GM19455 (cell line): ENCODE results near the gene TMEM184A.

Experiments used
- ATAC-seq: cut with Tn5 transposase; IDR thresholded peaks from one replicate; pipeline ENCODE4 v1.9.1; 2021; ENCODE audit not compliant: unreplicated experiment

The TMEM184A gene

DNA sequence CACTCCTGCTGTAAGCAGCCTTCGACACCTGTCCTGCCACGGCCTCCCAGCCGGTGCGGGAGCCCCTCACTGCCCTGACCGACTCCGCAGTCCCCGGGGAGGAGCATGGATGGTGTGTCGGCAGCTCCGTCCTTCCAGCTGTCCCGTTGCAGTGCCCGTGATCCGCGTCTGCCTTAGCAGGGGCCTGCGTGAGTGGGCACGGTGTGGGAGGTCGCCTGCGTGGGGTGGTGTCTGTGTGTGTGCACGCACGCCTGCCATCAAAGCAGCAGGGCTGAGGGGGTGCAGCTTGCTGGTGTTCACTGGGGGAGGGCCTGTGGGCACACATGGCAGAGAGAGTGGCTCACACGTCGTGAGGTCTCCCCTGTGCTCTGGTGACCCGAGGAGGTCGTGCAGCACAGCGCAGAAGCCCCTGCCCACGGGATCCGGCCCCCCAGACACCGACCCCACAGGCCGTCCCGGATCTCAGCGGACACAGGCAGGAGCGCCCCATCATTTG lies 15.2 kb downstream of the TMEM184A start:
- ATAC-seq: no peak

DNA sequence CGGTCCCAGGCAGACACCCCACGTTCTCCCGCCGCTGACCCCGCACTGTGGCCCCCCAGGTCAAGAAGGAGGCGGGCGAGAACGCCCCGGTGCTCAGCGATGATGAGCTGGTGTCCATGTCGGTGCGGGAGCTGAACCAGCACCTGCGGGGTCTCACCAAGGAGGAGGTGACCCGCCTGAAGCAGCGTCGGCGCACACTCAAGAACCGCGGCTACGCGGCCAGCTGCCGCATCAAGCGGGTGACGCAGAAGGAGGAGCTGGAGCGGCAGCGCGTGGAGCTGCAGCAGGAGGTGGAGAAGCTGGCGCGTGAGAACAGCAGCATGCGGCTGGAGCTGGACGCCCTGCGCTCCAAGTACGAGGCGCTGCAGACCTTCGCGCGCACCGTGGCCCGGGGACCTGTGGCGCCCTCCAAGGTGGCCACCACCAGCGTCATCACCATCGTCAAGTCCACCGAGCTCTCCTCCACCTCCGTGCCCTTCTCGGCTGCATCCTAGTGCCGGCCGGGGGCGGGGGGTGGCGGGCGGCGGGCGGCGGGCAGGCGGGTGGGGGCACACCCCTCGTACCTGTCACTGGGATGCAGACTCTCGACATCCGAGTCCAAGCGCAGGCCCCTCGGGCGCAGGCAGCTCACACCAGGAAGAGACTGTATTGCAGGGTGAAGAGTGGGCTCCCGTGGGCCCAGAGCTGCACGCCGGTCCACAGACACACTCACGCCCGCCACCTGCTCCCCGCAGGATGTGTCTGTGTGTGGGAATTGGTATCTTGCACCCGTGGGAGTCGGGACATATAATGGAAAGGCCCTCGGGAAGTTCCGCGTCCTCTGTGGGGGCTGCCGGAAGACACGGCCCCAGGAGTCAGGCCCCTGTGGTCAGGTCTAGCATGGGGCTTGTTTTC lies 15.9 kb downstream of the TMEM184A start:
- no peak for ATAC-seq

DNA sequence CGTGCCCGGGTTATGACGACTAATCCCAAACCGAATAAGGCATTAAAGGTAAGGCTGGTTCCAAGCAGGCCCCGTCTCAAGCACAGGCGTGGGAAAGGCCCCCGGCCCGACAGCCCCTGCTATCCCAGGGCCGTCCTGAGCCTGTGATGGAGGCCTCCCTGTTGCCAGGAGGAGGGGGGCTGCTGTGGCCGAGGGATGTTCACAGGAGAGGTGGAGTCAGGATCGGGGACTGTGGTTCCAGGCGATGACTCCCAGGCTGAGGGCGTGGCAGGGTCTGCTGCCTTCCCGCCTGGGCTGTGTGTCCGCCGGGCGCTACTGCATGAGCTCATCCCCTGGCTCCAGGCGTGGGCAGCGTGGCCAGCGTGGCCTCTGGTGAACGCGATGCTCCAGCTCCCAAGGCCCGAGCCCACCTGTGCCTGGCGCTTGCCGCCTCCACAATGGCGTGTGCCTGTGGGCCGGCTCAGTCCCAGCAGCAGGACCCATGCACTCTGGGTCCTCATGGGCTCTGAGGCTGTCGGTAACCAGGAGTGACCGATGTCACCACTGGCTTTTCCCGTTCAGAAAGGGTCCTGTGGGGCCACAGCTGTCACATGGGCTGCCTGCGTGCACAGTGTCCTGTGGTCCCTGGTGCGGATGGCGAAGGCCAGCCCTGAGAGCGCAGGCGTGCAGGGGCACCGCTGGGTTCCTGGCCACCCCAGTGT lies 16.7 kb downstream of the TMEM184A start:
- no peak for ATAC-seq

DNA sequence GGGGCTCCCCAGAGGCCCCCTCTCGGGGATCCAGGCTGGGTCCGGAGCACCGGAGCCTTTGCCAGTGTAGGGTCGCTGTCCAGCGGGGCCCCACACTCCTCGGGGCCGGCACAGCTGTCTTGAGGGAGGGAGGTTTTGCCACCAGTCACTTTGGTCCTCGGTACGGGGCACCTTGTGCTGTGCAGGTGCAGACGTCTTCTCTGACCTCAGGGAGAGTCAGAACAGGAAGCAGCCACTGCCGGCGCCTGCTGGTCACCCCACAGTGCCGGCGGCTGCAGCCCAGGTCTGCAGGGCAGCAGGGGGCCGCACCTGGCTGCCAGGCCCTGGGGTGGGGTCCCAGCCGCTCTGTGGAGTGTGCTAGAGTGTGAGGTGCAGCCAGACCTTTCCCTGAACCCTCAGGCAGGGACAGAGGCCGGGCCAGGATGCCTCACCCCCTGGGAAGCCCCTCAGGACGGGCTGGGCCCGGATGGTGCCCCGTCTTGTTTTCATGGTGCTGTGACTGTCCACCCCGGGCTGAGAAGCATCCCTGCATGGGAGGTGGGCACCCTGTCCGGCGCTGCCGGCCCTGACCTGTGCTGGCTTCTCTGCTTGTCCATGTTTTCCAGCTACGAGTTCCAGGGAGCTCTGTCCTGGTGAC lies 17.3 kb downstream of the TMEM184A start:
- ATAC-seq: no peak

DNA sequence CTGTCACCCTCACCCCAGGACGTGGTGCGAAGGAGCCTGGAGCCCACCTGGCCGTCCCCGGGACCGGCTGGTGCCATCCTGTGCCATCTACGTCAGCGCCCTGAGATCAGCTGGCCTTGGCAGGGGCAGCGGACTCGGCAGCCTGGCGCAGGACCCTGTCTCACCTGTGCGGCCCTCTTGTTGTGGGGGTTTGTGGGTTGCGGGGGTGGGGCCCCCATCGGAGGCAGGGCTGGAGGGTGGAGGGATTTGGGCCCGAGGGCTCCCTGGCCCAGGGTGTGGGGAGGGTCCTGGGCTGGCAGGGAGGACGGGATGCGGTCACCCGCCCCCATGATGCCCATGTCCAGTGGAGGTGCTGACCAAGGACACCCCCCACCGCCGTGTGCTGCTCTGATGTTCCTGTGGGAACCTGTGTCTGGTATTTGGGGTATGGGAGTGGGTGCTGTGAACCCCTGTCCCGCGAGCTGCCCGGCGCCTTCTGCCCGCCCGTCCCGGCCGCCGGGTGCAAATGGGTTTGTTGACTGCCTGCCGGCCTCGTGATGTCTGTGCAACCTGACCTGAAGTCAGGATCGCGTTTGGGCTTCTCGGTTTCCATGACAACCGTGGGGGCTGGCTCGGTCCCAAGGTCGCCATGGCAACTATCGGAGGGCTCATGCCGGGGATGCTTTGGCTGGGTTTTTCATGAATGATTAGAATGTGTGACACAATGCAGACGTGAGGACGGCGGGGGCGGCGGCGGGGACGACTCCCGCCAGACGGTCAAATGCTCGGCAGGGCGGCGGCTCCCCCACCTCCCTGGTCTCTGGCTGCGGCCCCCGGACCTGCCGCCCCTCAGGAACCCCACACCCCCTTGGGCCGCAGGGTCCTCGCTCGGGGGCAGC lies 18.2 kb downstream of the TMEM184A start:
- no peak for ATAC-seq

DNA sequence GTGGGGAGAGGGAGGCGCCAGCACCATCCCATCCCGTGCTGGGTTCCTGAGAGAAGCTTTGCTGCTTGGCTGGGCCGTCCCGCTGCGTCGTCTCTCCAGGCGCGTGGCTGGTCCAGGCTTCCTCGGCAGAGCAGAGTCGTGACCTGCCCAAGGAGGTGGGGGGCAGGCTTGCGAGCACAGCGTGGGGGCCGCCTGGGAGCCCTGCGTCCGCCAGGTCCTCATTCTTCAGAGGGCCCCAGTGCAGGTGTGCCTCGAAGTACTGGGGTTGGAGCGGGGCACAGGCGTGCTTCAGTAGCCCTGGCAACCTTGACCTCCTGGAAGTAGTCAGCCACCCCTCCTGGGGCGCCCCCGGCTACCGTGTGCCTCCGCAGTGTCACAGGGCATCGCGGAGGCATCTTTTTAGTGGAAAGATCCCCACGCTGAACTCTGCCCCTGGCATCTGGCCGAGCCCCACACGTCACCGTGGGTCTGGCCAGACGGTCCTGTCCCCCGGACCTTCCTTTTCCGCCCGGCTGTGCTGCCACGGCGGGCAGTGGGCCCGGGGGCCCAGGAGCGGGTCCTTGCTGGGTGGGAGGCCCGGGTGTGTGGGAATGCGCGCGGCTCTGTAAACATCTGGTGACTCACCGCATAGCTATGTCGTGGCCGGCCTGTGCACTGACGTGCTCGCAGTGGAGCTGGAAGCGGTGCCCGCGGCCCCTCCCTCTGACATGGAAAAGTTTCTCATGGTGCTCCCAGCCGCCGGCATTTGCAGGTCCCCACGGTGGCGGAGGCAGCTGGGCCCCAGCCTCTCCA lies 19.1 kb downstream of the TMEM184A start:
- ATAC-seq: no peak

DNA sequence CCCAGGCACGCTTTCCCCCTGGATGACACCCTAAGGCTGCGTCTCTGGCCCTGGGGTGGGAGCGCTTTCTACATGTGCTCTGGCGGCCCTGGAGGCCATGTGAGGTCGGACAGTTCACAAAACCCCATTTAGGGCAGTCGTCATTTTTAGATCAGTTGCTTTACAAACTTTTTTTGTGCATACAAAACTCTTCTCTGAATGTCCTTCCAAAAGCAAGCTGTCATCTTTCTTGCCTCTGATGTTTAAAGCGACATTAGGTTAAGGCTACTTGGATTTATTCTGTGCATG lies 19.6 kb downstream of the TMEM184A start:
- ATAC-seq: no peak

DNA sequence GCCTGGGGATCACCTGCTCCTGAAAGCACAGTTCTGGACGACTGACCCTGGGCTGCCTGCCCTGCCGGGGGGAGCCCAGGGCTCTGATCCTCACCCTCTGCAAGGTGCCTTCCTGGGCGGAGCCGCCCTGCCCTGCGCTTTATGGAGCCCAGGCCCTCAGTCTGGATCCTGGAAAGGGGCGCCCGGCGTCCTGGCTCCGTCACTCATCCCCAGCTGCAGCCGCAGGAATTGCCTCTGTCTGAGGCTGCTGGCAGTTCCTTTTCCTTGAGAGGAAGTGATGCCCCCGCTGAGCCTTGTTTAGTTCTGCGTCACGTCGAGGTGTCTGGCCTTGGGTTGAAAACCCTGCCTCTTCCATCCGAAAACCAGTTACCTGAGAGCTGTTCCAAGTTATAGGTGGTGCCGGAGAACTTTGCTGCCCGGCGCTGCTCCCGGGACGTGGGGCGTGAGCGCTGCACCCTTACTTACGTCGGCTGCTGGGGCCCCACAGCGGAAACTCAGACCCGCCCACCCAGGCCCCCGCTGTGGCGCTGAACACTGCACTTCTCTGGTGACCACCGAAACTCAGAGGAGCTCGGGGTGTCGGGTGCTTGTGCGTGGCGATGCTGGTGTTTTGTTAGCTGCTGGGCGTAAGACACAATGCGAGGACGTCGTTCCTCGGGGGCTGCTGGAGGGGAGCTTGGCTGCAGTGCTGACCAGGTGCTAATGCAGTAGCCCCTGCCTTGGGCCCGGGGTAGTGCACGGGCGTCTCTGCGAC lies 20.1 kb downstream of the TMEM184A start:
- ATAC-seq: no peak

DNA sequence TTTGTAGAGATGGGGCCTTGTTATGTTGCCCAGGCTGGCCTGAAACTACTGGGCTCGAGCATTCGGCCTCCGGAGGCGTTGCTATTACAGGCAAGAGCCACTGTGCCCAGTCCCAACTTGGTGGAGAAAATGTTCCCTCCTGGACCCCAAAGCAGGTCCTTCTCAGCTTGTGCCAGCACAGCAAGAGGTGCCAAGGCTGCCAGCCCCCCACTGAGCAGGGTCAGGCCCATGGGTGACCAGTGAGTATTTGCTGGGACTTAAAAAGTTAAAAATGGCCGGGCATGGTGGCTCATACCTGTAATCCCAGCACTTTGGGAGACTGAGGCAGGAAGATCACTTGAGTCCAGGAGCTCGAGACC lies 20.9 kb downstream of the TMEM184A start:
- ATAC-seq: no peak

DNA sequence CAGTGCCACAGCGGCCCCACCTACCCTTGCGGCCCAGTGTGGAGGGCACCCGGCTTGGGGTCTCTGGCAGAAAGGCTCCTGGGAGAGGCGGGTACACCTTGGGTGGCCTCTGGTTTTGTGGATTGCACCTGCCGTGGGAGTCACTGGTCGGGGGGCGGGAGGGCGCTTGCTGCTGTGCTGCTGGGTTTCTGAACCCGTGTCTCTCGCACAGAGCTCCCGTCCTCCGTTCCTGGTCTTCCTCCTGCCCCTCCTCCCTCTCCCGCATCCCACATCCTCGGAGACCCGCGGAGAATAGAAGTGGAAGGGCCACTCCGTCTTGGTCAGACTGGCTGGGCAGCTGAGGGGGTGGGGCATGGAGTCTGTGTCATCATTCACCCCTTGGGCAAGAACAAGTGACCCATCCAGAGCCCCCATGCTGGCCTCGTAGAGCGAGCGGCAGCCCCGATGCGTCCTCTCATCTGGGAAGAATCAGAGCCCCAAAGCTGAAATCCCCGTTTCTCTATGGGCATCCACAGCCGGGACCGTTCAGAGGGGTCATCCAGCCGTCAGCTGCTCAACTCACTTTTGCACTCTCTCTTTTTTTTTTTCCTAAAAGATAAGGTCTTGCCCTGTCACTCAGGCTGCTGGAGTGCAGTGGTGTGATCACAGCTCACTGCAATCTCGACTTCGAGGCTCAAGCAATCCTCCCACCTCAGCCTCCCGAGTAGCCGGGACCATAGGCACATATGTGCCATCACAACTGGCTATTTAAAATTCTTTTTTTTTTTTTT lies 21.5 kb downstream of the TMEM184A start:
- no peak for ATAC-seq

DNA sequence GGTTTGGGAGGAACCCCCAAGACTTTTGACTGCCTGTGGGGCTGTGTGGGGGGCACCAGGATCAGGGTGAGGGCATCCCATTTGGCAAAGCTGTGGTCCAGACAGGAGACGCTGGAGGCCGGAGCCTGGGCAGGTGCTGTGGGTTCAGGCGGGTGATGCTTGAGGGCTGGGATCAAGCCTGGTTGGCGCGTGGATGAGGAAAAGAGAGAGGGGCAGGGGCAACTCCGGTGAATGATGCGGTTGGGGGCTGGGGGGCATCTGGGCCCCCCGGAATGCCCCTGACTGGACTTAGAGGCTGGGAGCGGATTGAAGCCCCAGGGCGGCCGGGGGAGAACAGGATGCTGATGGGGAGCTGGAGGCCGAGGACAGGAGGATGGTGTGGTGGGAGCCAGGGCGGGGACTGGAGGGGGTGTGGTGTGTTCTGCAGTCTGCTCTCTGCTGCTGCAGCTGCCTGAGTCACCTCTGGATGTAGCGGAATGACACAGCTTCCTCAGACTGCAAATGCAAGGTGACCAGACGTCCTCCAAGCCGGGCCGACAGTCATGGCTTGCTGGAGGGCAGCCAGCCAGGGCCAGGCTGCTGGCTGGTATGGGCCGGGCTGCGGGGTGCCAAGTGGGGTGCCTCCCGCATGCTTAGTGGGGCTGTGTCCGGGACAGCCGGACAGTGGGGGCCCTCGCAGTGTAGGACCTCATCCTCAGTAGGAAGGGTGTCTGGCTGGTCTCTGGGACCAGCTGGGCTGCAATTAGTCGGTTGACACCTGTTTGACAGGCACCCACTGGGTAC lies 22.3 kb downstream of the TMEM184A start:
- ATAC-seq: no peak

DNA sequence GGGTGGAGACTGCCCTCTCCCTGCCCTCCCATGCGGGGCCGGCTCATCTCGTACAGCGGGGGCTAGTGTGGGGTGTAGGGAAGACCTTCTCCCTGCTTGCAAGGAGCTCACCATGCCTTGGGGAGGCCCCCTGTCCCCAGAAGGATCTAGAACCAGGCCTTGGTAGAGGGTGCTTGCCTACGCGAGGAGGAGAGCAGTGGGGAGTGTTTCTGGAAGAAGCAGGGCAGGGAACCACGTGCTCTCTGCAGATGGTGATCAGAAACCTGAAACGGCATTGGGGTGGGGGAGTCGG lies 22.8 kb downstream of the TMEM184A start:
- ATAC-seq: no peak

DNA sequence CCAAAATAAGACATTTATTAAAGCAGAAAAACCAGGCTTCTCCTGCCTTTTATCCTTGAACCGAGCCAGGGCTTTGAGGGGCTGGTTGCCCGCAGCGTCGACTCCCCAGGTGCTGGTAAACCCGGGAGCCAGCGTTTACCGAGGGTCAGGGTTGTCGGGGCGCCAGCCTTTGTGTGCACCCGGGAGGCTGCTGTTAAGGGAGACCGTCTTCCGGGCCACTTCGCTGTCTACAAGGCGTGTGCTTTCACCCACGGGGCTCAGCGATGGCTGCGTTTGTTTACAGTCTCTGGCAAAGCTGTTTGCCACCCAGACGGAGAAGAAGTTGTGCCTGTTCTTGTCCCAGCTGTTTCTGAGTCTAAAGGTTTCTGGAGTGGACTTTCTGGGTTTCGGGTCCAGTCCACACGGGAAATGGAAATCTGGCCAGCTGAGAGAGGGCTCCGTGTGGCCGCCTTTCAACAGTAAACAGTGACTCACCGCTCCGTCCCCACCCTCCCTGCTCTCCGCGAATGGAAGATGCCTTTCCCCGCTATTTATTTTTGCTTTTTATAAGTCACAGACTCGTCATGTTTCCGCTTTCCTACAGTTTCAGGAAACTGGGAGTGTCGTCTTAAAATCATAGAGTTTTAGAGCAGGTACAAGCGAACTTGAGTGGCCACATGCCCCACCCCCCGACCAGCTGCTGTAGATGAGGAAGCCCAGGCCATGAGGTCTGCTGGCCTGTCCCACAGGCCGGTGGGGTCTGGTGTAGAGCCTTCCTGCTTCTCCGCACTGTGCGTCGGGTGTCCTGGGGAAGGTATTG lies 23.4 kb downstream of the TMEM184A start:
- ATAC-seq: no peak

DNA sequence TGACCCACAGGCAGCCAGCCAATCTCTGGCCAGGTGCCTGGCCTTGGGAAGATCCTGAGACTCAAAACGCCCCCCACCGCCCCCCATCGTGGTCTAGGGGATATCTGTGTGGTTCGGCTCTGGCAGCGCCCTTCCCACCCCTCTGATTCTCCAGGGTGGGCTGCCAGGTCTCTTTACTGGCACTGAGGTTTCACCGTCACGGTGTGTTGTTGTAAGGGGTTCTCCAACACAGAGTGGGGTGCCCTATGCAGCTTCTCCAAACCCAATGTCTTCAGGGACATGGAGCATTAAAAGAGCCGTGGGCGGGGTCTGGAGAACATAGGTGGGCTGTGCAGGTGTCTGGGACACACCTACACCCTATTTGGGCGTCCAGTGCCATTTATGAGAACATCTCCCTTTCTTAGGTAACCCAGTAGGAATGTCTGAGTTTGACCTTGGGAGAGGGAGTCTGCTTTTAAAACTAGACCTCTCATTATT lies 24.0 kb downstream of the TMEM184A start:
- ATAC-seq: no peak

DNA sequence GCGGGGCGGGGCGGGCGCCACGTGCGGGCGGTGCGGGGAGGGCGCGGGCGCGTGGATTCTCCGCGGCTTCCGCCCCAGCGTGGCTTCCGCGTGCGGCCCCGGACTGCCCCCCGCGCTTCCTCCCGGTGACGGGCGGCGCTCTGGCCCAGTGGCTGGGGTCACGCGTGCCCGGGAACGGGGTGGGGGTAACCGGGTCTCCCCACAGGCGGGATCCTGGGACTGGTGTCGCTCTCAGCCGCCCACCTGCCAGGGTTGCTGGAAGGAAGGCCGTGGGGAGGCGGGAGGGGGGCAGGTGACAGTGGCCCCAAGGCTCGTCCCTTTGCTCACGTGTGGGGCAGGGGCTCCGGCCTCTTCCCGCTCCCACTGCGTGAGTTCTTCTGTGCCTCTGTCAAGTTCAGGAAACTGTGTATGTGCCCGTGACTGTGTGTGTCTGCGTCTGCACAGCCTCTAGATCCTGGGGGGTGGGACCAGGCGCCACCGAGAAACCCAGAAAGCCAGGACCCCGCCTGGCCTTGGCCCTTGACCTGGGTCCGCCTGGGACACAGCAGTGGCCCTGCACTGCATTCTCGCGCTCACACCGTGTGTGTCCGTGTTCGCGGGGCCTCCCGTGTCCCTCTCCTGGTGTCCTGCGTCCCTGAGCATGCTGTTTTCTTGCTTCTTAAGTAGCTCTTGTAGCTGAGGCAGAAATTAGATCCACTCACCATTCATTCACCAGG lies 24.6 kb downstream of the TMEM184A start:
- ATAC-seq: no peak

DNA sequence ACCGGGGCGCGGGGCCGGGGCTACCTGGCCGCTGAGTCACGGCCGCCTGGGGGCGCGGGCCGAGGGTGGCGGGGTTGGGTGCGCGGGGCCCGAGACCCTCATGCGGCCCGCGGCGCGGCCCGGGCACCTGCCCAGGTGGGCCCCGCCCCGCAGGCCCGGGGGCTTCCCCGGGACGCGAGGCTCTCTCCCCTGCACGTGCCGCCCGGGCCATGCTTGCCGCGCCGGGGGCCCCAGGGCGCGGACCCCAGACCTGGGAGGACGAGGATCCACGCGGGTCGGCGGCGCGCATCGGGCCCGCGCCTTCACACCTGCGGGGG lies 25.1 kb downstream of the TMEM184A start:
- no peak for ATAC-seq
